Hypothalamus (tissue), 51 donors: ENCODE measurements around the gene OR11G2.
A peak's percentile ranks its signal among the peaks of the same experiment; 100 is the strongest.
"Not testable (repeated sequence)": the region's sequence is repeated elsewhere in the genome, so short reads cannot be mapped to it uniquely, and the experiment has no call there.

ENCODE experiments used
- DNase-seq, 51 donors: peaks; one replicate each; lab custom pipeline; 2025; lab: John Stamatoyannopoulos, UW

The OR11G2 gene, protein sequence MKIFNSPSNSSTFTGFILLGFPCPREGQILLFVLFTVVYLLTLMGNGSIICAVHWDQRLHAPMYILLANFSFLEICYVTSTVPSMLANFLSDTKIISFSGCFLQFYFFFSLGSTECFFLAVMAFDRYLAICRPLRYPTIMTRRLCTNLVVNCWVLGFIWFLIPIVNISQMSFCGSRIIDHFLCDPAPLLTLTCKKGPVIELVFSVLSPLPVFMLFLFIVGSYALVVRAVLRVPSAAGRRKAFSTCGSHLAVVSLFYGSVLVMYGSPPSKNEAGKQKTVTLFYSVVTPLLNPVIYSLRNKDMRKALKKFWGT

GRCh38 chr14:20190596-20190995 lies at the start of gene OR11G2:
Gene OR11G2 (plus strand): TSS chr14:20190896. CDS start chr14:20197438, 6,542 bp downstream.
- DNase-seq, result no peak

- no peak for DNase-seq
These were observed 46.8 kb upstream of the OR11G2 start for GRCh38 chr14:20143911-20144310.

DNA sequence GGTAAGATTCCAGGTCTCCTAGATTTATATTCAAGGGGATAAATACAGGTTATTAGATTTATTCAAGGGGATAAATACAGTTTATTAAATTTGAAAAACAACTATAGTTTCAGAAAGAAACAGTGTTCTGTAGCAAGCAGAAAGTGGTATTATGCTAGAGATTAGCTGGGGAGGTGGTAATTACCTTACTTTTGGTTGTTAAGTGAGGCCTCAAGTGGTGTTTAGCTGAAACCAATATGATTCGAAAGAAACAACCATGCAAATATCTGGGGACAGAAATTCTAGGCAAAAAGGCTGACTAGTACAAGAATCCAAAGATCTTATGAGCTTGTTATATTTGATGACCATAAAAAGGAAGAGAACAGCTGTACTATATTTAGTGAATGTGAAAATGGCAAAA lies 45.9 kb upstream of the OR11G2 start:
- DNase-seq, result no peak

DNA sequence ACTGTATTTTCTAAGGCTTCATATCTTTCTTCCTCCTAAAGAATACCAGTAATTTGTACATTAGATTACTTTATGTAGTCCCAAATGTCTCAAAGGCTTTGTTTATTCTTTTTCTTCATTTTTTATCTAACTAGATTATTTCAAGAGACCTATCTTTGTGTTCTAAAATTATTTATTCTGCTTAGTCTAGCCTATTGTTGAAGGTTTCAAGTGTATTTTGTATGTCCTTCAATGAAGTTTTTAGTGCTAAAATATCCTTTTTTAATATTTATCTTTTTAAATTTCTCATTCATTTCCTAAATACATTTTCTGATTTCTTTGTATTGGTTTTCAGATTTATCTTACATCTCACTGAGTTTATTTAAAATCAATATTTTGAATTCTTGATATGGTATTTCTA lies 26.2 kb upstream of the OR11G2 start:
- no peak for DNase-seq

GRCh38 chr14:20167091-20167490 lies 23.6 kb upstream of the OR11G2 start:
- DNase-seq, result no peak

DNA sequence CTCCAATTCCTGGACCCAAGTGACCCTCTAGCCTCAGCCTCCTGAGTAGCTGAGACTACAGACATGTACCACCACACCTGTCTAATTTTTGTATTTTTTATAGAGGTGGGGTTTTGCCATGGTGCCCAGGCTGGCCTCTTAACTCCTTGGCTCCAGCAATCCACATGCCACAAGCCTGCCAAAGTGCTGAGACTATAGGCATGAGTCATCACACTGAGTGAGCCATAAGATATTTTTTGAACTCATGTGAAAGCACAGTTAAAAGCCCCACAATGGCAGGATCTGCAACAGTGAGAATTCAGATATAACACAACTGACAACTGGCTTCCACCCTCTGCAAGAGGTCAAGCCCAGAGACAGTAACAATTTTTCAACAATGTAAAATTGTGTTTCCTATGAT lies 20.8 kb upstream of the OR11G2 start:
- not testable (repeated sequence) for DNase-seq

DNA sequence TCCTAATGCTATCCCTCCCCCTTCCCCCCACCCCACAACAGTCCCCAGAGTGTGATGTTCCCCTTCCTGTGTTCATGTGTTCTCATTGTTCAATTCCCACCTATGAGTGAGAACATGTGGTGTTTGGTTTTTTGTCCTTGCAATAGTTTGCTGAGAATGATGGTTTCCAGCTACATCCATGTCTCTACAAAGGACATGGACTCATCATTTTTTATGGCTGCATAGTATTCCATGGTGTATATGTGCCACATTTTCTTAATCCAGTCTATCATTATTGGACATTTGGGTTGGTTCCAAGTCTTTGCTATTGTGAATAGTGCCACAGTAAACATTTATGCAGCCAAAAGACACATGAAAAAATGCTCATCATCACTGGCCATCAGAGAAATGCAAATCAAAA lies 16.5 kb upstream of the OR11G2 start:
- DNase-seq, result not testable (repeated sequence)

GRCh38 chr14:20176330-20176729 lies 14.4 kb upstream of the OR11G2 start:
- no peak for DNase-seq

DNA sequence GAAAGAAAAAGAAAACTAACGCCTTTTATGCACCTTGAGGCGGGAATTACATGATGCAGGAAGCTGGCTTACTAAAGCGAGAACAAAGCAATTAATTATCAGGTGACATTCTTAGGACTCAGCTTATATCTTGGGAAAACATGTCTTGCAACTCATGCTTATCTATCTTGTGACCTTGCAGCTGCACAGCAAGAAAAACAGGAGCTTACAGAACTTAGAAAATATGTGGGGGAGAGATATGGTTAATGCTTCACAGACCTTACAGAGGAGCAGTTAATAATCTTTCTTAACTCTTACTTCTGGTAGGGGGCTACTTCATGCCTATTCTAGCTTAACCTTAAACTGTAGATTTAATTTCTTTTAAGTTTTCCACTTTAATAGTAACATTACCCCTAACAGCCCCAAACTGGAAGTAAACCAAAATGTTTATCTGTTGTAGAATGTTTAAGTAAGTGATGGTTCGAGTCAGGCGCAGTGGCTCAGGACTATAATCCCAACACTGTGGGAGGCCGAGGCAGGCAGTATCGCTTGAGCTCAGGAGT lies 13.2 kb upstream of the OR11G2 start:
- no peak for DNase-seq

- peak in 2 of 51 donors; percentile 1 to 12 for DNase-seq
These were observed 11.5 kb upstream of the OR11G2 start for GRCh38 chr14:20179218-20179617.

- DNase-seq, result no peak
These were observed 10.8 kb upstream of the OR11G2 start for GRCh38 chr14:20179880-20180279.

DNA sequence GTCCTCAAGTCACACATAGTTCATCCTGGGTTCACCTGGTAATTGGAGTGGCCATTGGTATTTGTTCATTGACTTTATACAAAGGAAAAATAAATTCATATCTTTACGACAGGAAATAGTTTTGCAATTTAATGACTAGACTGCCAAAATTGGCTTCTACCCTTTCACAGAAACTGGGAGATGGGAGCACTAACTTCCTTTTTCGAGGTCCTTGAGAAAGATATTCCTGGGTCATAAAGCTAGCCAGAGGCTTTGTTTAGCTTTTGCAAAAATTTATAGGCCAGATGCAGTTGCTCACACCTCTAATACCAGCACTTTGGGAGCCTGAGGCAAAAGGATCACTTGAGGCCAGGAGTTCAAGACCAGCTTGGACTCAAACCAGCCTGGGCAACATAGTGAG lies 10.2 kb upstream of the OR11G2 start:
- no peak for DNase-seq

DNA sequence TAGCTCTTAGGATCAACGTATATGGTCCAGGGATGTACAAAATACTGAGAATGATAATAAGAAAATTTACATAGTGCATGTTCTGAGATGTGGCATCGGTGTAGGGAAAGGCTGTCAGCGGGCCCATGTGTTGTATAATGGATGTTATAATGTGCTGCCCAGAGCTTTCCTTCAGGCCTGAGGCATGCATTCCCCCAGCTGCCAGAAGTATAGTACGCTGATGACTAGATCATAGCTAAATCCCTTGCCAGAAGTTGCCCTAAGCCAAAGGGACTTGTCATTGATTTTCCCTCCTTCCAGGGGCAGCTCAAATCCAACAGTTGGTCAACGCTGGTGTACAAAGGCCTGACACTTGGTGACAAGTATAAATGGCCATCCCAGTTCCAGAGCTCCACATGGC lies 6.5 kb upstream of the OR11G2 start:
- DNase-seq, result no peak

- DNase-seq, result no peak
These were observed 700 bp downstream of the OR11G2 start for GRCh38 chr14:20191396-20191795.

DNA sequence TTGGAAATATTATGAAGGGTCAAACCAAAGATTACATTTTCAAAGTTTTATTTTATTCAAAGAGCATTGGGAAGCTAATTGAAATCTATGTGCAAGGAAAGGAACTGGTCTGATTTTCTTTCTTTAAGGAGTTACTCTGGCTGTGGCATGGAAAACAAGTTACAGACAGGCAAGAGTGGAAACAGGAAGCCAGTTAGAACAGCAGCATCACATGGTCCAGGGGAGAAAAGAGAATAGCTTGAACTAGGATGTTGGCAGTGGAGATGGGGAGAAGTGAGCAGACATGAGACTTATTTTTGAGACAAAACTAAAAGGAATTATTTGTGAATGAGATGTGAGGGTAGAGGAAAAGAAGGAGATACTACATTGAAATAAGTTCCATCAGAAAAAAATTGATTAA lies 3.4 kb downstream of the OR11G2 start:
- DNase-seq, result peak in 1 of 51 donors; percentile 0

GRCh38 chr14:20195170-20195569 lies 4.5 kb downstream of the OR11G2 start:
- not testable (repeated sequence) for DNase-seq

GRCh38 chr14:20195911-20196310 lies 5.2 kb downstream of the OR11G2 start:
- DNase-seq, result no peak

DNA sequence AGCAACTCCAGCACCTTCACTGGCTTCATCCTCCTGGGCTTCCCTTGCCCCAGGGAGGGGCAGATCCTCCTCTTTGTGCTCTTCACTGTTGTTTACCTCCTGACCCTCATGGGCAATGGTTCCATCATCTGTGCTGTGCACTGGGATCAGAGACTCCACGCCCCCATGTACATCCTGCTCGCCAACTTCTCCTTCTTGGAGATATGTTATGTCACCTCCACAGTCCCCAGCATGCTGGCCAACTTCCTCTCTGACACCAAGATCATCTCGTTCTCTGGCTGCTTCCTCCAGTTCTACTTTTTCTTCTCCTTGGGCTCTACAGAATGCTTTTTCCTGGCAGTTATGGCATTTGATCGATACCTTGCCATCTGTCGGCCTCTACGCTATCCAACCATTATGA lies 6.8 kb downstream of the OR11G2 start:
- DNase-seq, result no peak

DNA sequence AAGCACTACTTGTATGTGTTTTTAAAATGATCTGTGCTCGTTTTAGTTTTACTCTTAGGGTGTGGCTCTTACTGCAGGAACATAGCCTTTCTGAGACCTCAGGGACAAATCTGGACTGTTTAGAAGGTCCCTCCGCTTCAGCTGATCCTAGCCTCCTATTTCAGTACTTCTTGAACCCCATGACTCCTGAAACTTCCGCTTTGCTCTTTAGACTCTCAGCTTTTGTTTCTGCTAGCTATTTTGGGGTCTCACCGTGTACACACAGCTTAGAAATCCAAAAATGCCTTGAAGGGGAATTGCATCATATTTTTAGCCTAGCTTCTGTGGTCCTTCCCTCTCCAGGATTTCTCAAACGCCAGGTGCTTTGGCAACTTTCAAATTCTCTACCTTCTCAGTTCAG lies 8.3 kb downstream of the OR11G2 start:
- no peak for DNase-seq

- no peak for DNase-seq
These were observed 14.0 kb downstream of the OR11G2 start for GRCh38 chr14:20204721-20205120.

GRCh38 chr14:20209595-20209994 lies 18.9 kb downstream of the OR11G2 start:
- DNase-seq, result no peak

DNA sequence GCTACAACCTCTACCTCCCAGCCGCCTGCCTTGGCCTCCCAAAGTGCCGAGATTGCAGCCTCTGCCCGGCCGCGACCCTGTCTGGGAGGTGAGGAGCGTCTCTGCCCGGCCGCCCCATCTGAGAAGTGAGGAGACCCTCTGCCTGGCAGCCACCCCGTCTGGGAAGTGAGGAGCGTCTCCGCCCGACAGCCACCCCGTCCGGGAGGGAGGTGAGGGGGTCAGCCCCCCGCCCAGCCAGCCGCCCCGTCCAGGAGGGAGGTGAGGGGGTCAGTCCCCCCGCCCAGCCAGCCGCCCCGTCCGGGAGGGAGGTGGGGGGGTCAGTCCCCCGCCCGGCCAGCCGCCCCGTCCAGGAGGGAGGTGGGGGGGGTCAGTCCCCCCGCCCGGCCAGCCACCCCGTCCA lies 21.7 kb downstream of the OR11G2 start:
- not testable (repeated sequence) for DNase-seq

DNA sequence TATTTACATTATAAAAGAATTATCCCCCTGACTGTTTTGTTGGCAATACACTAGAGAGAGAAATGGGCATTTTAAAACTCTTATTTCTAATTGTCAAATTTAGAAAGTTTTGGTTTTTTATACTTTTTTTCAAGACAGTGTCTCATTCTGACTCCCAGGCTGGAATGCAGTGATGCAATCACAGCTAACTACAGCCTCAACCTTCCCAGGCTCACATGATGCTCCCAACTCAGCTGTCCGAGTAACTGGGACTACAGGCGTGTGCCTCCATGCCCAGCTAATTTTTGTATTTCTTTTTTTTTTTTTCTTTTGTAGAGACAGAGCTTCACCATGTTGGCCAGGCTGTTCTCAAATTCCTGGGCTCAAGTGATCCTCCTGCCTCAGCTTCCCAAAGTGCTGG lies 24.5 kb downstream of the OR11G2 start:
- no peak for DNase-seq
